Mesenchymal stem cell (in vitro differentiated cells and primary cell): Measurements from ENCODE around the gene MBNL1.

ENCODE experiments used
- DNase-seq: peaks from one replicate; pipeline ENCODE4 v3.0.0-alpha.2; 2013
- H2AFZ ChIP-seq: one replicate; pipeline ENCODE4 v1.6.1; 2013; ENCODE audit warnings: low read depth, mild to moderate bottlenecking, control low read depth, inconsistent platforms, low read length, moderate library complexity
- H2AK5ac ChIP-seq: 2 replicates; pipeline ENCODE4 v1.6.1; 2013; ENCODE audit warnings: low read length, moderate library complexity, mild to moderate bottlenecking, inconsistent platforms; ENCODE audit not compliant: severe bottlenecking
- H2BK120ac ChIP-seq: one replicate; pipeline ENCODE4 v1.6.1; 2013; ENCODE audit warnings: low read depth, mild to moderate bottlenecking, inconsistent platforms, low read length, moderate library complexity
- H2BK12ac ChIP-seq, 2 experiments: one replicate each; pipeline ENCODE4 v1.6.1; 2013; ENCODE audit warnings: inconsistent platforms in 2 of 2, low read length in 2 of 2, mild to moderate bottlenecking in 2 of 2, moderate library complexity in 2 of 2, control low read depth in 1 of 2
- H2BK15ac ChIP-seq: one replicate; pipeline ENCODE4 v1.6.1; 2013; ENCODE audit warnings: mild to moderate bottlenecking, low read depth, inconsistent platforms; ENCODE audit not compliant: poor library complexity, severe bottlenecking
- H2BK5ac ChIP-seq: 2 replicates; pipeline ENCODE4 v1.6.1; 2013; ENCODE audit warnings: low read depth, mild to moderate bottlenecking, low read length, control low read depth, inconsistent platforms; ENCODE audit not compliant: poor library complexity, severe bottlenecking
- H3K14ac ChIP-seq, 2 experiments: one replicate each; pipeline ENCODE4 v1.6.1; 2013; ENCODE audit warnings: inconsistent platforms in 2 of 2, low read length in 2 of 2, control low read depth in 1 of 2, mild to moderate bottlenecking in 1 of 2, moderate library complexity in 1 of 2
- H3K18ac ChIP-seq, 2 experiments: one replicate each; pipeline ENCODE4 v1.6.1; 2013; ENCODE audit warnings: inconsistent platforms in 2 of 2, low read length in 2 of 2, control low read depth in 1 of 2, low read depth in 1 of 2, mild to moderate bottlenecking in 1 of 2
- H3K23ac ChIP-seq, 2 experiments: one replicate each; pipeline ENCODE4 v1.6.1; 2013; ENCODE audit warnings: inconsistent platforms in 2 of 2, low read length in 2 of 2, mild to moderate bottlenecking in 2 of 2, moderate library complexity in 2 of 2, control low read depth in 1 of 2
- H3K27ac ChIP-seq: 2 replicates; pipeline ENCODE4 v1.5.1; 2013; ENCODE audit warnings: mild to moderate bottlenecking, moderate library complexity, low read length, control low read depth, inconsistent platforms; ENCODE audit not compliant: poor library complexity, severe bottlenecking
- H3K27me3 ChIP-seq, 2 experiments: 2 replicates each; pipeline versions ENCODE4 v1.6.1 to v1.7.0; 2013; ENCODE audit warnings: low read length in 2 of 2, mild to moderate bottlenecking in 2 of 2, moderate library complexity in 2 of 2, control low read depth in 1 of 2, inconsistent platforms in 1 of 2; ENCODE audit not compliant: control insufficient read depth in 1 of 2, insufficient read depth in 1 of 2
- H3K36me3 ChIP-seq, 2 experiments: 2 replicates each; pipeline versions ENCODE4 v1.6.1 to v1.7.0; 2013; ENCODE audit warnings: low read length in 2 of 2, control low read depth in 1 of 2, inconsistent platforms in 1 of 2, low read depth in 1 of 2, mild to moderate bottlenecking in 1 of 2; ENCODE audit not compliant: insufficient read depth in 2 of 2, control insufficient read depth in 1 of 2
- H3K4ac ChIP-seq, 2 experiments: one replicate each; pipeline ENCODE4 v1.6.1; 2013; ENCODE audit warnings: inconsistent platforms in 2 of 2, low read length in 2 of 2, mild to moderate bottlenecking in 2 of 2, moderate library complexity in 2 of 2, control low read depth in 1 of 2, low read depth in 1 of 2
- H3K4me1 ChIP-seq: 2 replicates; pipeline ENCODE4 v1.6.1; 2013; ENCODE audit warnings: low read depth, low read length, control low read depth; ENCODE audit not compliant: control insufficient read depth, insufficient read depth
- H3K4me2 ChIP-seq: 2 replicates; pipeline ENCODE4 v1.6.1; 2013; ENCODE audit warnings: low read length, mild to moderate bottlenecking, inconsistent platforms; ENCODE audit not compliant: poor library complexity, severe bottlenecking
- H3K4me3 ChIP-seq, 2 experiments: 2 replicates each; pipeline versions ENCODE4 v1.5.1 to v1.7.0; 2013; ENCODE audit warnings: low read length in 2 of 2, mild to moderate bottlenecking in 2 of 2, control low read depth in 1 of 2, low read depth in 1 of 2; ENCODE audit not compliant: insufficient read depth in 1 of 2
- H3K79me1 ChIP-seq: replicated peaks from 2 replicates; pipeline ENCODE4 v1.6.1; 2013; ENCODE audit warnings: mild to moderate bottlenecking, control low read depth, low read length, inconsistent platforms; ENCODE audit not compliant: poor library complexity, severe bottlenecking
- H3K9ac ChIP-seq: 2 replicates; pipeline ENCODE4 v1.7.0; 2013; ENCODE audit warnings: mild to moderate bottlenecking, low read length, moderate library complexity
- H3K9me3 ChIP-seq: 2 replicates; pipeline ENCODE4 v1.7.0; 2013; ENCODE audit warnings: mild to moderate bottlenecking, low read length; ENCODE audit not compliant: control insufficient read depth
- H4K8ac ChIP-seq: one replicate; pipeline ENCODE4 v1.6.1; 2013; ENCODE audit warnings: inconsistent platforms, mild to moderate bottlenecking, low read length, moderate library complexity
- H4K91ac ChIP-seq: one replicate; pipeline ENCODE4 v1.6.1; 2013; ENCODE audit warnings: mild to moderate bottlenecking, low read length, inconsistent platforms
- WGBS: methylation state at CpG from one replicate; pipeline ENCODE4 v1.1.7; 2013; ENCODE audit warnings: mixed read lengths; 5-methylcytosine and 5-hydroxymethylcytosine counted together

The MBNL1 gene

GRCh38 chr3:152461460-152461859 is 192.7 kb downstream of the MBNL1 start:
- Histone ChIP-seq H2BK15ac (no peak overlapping the region), H3K23ac (no peak overlapping the region), H3K79me1 (peaks cover 9% of the 10 kb centered on the region), H3K4me1 (peaks cover 2% of the 10 kb centered on the region), H2AFZ (no peak overlapping the region), H4K91ac (no peak overlapping the region), H3K9ac (peak overlapping the region; percentile 41), H4K8ac (no peak overlapping the region), H2BK5ac (no peak overlapping the region), H3K4ac (no peak overlapping the region), H3K9me3 (no peaks in the 10 kb centered on the region), H3K27me3 (no peaks in the 10 kb centered on the region), H2AK5ac (no peak overlapping the region), H2BK120ac (no peak overlapping the region), H3K18ac (no peak overlapping the region), H3K14ac (no peak overlapping the region), H3K4me3 (no peak overlapping the region), H3K27ac (no peak overlapping the region), H3K36me3 (peaks cover 8 to 78% of the 10 kb centered on the region in 2 experiments), H2BK12ac (no peak overlapping the region), H3K4me2 (no peak overlapping the region)
- DNase-seq: no peak
- WGBS: no CpG with 5 or more reads among the region's 1 CpG

DNA sequence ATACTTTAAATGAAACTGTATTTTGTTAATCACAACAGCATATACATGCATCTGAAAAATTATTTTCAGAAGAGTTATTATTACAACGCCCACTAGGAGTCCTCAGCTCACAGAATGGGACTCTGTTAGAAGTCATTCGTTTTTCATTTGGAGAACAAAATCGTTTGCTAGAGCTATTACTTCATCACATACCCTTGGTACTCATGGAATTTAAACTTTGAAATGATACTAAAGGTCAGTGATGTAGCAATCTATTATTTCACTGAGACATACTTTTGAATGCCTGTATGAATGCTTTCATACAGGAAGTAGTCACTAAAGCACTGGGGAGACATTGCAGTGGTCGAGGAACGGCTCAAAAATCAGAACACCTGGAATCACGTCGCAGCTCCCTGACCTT is 198.1 kb downstream of the MBNL1 start:
- Histone ChIP-seq H3K27ac (no peak overlapping the region), H2AFZ (no peak overlapping the region), H2BK12ac (no peak overlapping the region), H4K91ac (no peak overlapping the region), H3K9ac (no peak overlapping the region), H3K4ac (no peak overlapping the region), H2AK5ac (no peak overlapping the region), H3K23ac (no peak overlapping the region), H3K14ac (no peak overlapping the region), H3K27me3 (no peaks in the 10 kb centered on the region), H3K4me2 (no peak overlapping the region), H3K9me3 (no peaks in the 10 kb centered on the region), H3K4me3 (no peak overlapping the region), H3K36me3 (peaks cover 0 to 47% of the 10 kb centered on the region in 2 experiments), H3K18ac (no peak overlapping the region), H3K79me1 (no peaks in the 10 kb centered on the region), H3K4me1 (no peaks in the 10 kb centered on the region), H4K8ac (no peak overlapping the region), H2BK120ac (no peak overlapping the region), H2BK5ac (no peak overlapping the region), H2BK15ac (no peak overlapping the region)
- WGBS: 91% methylated on average over 3 of the region's 7 CpGs
- DNase-seq: peak; percentile 45

DNA sequence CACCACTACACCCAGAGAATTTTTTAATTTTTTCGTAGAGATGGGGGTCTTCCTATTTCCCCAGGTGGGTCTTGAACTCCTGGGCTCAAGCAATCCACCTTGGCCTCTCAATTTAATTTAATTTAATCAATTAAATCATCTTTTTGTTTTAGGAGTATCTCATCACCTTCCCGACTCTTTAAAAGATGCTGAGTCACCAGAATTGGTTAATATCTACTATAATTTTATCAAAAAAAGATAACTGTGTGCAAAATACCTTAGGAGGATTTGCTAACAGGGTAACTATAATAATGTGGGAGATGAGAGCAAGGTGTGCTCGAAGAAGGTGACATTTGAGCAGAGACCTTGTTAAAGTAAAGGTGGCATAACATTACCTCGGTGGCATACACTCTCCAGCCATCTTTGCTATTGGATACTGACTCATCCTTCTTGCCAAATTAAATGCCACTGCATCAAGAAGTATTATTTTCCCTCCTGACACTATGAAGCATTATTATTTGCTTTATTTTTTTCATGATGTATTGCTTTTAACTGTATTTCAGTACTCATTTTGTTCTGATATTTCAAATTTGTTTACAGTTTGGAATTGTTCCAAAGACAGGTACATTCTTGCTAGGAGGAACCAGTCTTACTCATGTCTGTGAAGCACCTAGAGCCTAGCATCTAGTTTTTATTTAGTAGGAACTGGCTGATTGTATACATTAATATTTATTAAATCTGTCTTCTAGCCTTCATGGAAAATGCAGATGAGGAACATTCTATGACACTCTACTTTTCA is 200.7 kb downstream of the MBNL1 start:
- no peaks in the 10 kb centered on the region for H3K9me3 ChIP-seq
- no peak overlapping the region for H3K18ac ChIP-seq
- H3K79me1 ChIP-seq: no peaks in the 10 kb centered on the region
- H2BK120ac ChIP-seq: no peak overlapping the region
- no peak overlapping the region for H4K8ac ChIP-seq
- H3K4me2 ChIP-seq: no peak overlapping the region
- no peak overlapping the region for H3K4me3 ChIP-seq
- no peak overlapping the region for H2BK15ac ChIP-seq
- peaks cover 0 to 20% of the 10 kb centered on the region in 2 experiments for H3K36me3 ChIP-seq
- no peaks in the 10 kb centered on the region for H3K4me1 ChIP-seq
- H2BK12ac ChIP-seq: no peak overlapping the region
- H3K4ac ChIP-seq: no peak overlapping the region
- no peak overlapping the region for H3K23ac ChIP-seq
- no peaks in the 10 kb centered on the region for H3K27me3 ChIP-seq
- DNase-seq: no peak
- H3K14ac ChIP-seq: no peak overlapping the region
- no peak overlapping the region for H2AFZ ChIP-seq
- no peak overlapping the region for H3K27ac ChIP-seq
- 94% methylated on average over 2 of the region's 4 CpGs for WGBS
- no peak overlapping the region for H4K91ac ChIP-seq
- no peak overlapping the region for H2BK5ac ChIP-seq
- H3K9ac ChIP-seq: no peak overlapping the region
- no peak overlapping the region for H2AK5ac ChIP-seq

DNA sequence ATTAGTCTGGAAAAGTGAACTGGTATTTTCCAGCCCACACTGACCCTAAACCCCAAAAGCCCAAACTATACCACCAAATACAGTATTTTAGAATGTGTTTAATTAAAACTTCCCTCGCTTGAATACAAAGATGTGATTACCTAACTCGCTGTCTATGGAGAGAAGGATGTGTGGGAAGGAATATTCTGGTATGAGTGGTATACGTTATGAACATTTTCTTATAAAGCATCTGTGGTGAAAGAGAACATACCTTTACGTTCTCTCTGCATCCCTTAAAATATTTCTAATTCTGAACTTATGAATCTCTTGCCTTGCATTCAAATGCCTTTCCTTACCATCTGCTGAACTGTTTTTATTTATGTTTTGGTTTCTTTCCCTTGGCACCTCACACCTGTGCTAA is 201.4 kb downstream of the MBNL1 start:
- Histone ChIP-seq H3K9ac (no peak overlapping the region), H3K4me3 (no peak overlapping the region), H2BK5ac (no peak overlapping the region), H3K36me3 (peaks cover 0 to 14% of the 10 kb centered on the region in 2 experiments), H2BK15ac (no peak overlapping the region), H3K27ac (no peak overlapping the region), H4K91ac (no peak overlapping the region), H3K79me1 (no peaks in the 10 kb centered on the region), H2AFZ (no peak overlapping the region), H3K4me2 (no peak overlapping the region), H2BK120ac (no peak overlapping the region), H3K27me3 (no peaks in the 10 kb centered on the region), H3K4ac (no peak overlapping the region), H2BK12ac (no peak overlapping the region), H3K14ac (no peak overlapping the region), H2AK5ac (no peak overlapping the region), H3K23ac (no peak overlapping the region), H3K9me3 (no peaks in the 10 kb centered on the region), H4K8ac (no peak overlapping the region), H3K18ac (no peak overlapping the region), H3K4me1 (no peaks in the 10 kb centered on the region)
- WGBS: 91% methylated on average over 1 of the region's 4 CpGs
- DNase-seq: no peak
